GM21526 (cell line): ENCODE measurements around the gene CEP44.
"Not testable (repeated sequence)": the region's sequence is repeated elsewhere in the genome, so short reads cannot be mapped to it uniquely, and the experiment has no call there.

ENCODE experiments used
- ATAC-seq: cut with Tn5 transposase; IDR thresholded peaks from one replicate; pipeline ENCODE4 v1.9.1; 2021; ENCODE audit warnings: moderate library complexity; ENCODE audit not compliant: unreplicated experiment, low FRiP score

Gene CEP44

GRCh38 chr4:174318829-174319764 lies 35.4 kb downstream of the CEP44 start:
- peak; percentile 48 for ATAC-seq

GRCh38 chr4:174320494-174321199 lies 36.9 kb downstream of the CEP44 start:
- no peak for ATAC-seq

GRCh38 chr4:174324236-174324635 lies 40.5 kb downstream of the CEP44 start:
- ATAC-seq = no peak

- no peak for ATAC-seq
Observed at GRCh38 chr4:174324725-174325124, 41.0 kb downstream of the CEP44 start.

- no peak for ATAC-seq
Observed at GRCh38 chr4:174332741-174333493, 49.2 kb downstream of the CEP44 start.

GRCh38 chr4:174334628-174335027 lies 50.9 kb downstream of the CEP44 start:
- ATAC-seq = peak; percentile 100

- no peak for ATAC-seq
Observed at GRCh38 chr4:174340714-174341113, 57.0 kb downstream of the CEP44 start.

- no peak for ATAC-seq
Observed at GRCh38 chr4:174349156-174349555, 65.4 kb downstream of the CEP44 start.

- ATAC-seq = no peak
Observed at GRCh38 chr4:174352061-174352819, 68.5 kb downstream of the CEP44 start.

- no peak for ATAC-seq
Observed at GRCh38 chr4:174357321-174357720, 73.6 kb downstream of the CEP44 start.

GRCh38 chr4:174358410-174358809 lies 74.7 kb downstream of the CEP44 start:
- ATAC-seq = peak; percentile 50

GRCh38 chr4:174358829-174359228 lies 75.1 kb downstream of the CEP44 start:
- peak; percentile 99 for ATAC-seq

GRCh38 chr4:174362340-174362739 lies 78.6 kb downstream of the CEP44 start:
- ATAC-seq = no peak

GRCh38 chr4:174363782-174364181 lies 80.1 kb downstream of the CEP44 start:
- ATAC-seq = not testable (repeated sequence)

GRCh38 chr4:174365018-174365587 lies 81.4 kb downstream of the CEP44 start:
- peak; percentile 50 for ATAC-seq

GRCh38 chr4:174369985-174370384 lies 86.3 kb downstream of the CEP44 start:
- ATAC-seq = no peak

GRCh38 chr4:174373821-174374220 lies 90.1 kb downstream of the CEP44 start:
- ATAC-seq = no peak

- ATAC-seq = no peak
Observed at GRCh38 chr4:174375422-174375821, 91.7 kb downstream of the CEP44 start.

GRCh38 chr4:174377613-174378012 lies 93.9 kb downstream of the CEP44 start:
- ATAC-seq = no peak

- ATAC-seq = no peak
Observed at GRCh38 chr4:174378951-174379350, 95.2 kb downstream of the CEP44 start.
